Stimulated activated CD4-positive, alpha-beta T cell treated with anti-CD3 and anti-CD28 coated beads, Interleukin-12 subunit alpha, Interleukin-12 subunit beta, amount 100 ng/mL, for 48 hours (primary cell): ENCODE measurements around the gene CDON.
"Not testable (repeated sequence)": the region's sequence is repeated elsewhere in the genome, so short reads cannot be mapped to it uniquely, and the experiment has no call there.

Experiments used
- DNase-seq, 3 donors: peaks; one replicate each; pipeline ENCODE4 v3.0.0-alpha.2; 2020; ENCODE audit warnings: low read depth in 2 of 3, low spot score in 1 of 3

CDON gene

GRCh38 chr11:125925804-125926203, 136.9 kb downstream of the CDON start:
- DNase-seq, result no peak

- DNase-seq, result no peak
Measured at GRCh38 chr11:125925247-125925740, 137.4 kb downstream of the CDON start.

GRCh38 chr11:125924384-125925007, 138.2 kb downstream of the CDON start:
- no peak for DNase-seq

- DNase-seq, result no peak
Measured at GRCh38 chr11:125923633-125924032, 139.0 kb downstream of the CDON start.

- peak; percentile 25 to 67 (median 29) for DNase-seq
Measured at GRCh38 chr11:125923012-125923579, 139.6 kb downstream of the CDON start.

- DNase-seq, result no peak
Measured at GRCh38 chr11:125922156-125922555, 140.5 kb downstream of the CDON start.

GRCh38 chr11:125921042-125921441, 141.6 kb downstream of the CDON start:
- no peak for DNase-seq

GRCh38 chr11:125918140-125918840, 144.4 kb downstream of the CDON start:
- DNase-seq, result no peak

- no peak for DNase-seq
Measured at GRCh38 chr11:125916683-125917347, 145.9 kb downstream of the CDON start.

- DNase-seq, result not testable (repeated sequence)
Measured at GRCh38 chr11:125914601-125915000, 148.1 kb downstream of the CDON start.

- no peak for DNase-seq
Measured at GRCh38 chr11:125910226-125910849, 152.3 kb downstream of the CDON start.
